HG02840 (cell line): Measurements from ENCODE around the gene SLC13A2.
"Not testable (repeated sequence)": the region's sequence is repeated elsewhere in the genome, so short reads cannot be mapped to it uniquely, and the experiment has no call there.

ENCODE experiments used
- ATAC-seq: cut with Tn5 transposase; IDR thresholded peaks from one replicate; pipeline ENCODE4 v1.9.1; 2021; ENCODE audit warnings: mild to moderate bottlenecking, moderate library complexity, moderate number of reproducible peaks; ENCODE audit not compliant: unreplicated experiment, low FRiP score

SLC13A2 gene, protein sequence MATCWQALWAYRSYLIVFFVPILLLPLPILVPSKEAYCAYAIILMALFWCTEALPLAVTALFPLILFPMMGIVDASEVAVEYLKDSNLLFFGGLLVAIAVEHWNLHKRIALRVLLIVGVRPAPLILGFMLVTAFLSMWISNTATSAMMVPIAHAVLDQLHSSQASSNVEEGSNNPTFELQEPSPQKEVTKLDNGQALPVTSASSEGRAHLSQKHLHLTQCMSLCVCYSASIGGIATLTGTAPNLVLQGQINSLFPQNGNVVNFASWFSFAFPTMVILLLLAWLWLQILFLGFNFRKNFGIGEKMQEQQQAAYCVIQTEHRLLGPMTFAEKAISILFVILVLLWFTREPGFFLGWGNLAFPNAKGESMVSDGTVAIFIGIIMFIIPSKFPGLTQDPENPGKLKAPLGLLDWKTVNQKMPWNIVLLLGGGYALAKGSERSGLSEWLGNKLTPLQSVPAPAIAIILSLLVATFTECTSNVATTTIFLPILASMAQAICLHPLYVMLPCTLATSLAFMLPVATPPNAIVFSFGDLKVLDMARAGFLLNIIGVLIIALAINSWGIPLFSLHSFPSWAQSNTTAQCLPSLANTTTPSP

DNA sequence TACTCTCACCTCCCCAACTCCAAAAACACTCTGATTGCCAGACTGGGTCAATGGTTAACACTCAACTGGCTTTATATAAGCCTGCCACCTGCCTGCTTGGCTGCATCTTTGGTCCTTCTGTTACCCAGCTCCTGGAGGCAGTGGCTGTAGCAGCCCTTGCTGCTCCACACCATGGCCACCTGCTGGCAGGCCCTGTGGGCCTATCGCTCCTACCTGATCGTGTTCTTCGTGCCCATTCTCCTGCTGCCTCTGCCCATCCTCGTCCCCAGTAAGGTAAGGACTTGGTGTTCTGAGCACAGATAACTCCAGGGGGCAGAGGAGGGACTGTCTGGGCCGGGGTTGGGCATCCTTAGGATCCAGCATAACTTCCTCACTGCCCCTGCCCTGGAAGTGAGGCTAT is at the start of gene SLC13A2:
SLC13A2 (plus strand) TSS at position 103 of the 400 bp plus-strand sequence; CDS start at position 172, 69 bp downstream.
- ATAC-seq: no peak

DNA sequence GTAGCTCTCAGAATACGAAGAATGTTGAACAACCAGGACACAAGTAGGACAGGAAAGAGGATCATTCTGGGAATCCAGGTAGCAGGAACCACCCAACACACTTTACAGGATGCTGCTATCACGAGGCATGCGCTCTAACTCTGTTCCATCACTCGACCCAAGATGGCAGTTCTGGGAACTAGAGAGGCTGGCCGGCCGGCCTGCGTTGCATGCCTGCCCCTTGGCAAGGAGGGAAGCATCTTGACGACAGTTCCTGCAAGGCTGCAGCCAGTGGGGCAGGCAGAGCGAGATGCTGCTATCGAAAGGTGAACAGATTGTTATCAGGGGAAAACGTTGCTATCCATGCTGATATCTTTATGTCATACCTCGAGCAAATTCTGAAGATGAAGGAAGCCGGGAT is 48.2 kb upstream of the SLC13A2 start:
- ATAC-seq: no peak

DNA sequence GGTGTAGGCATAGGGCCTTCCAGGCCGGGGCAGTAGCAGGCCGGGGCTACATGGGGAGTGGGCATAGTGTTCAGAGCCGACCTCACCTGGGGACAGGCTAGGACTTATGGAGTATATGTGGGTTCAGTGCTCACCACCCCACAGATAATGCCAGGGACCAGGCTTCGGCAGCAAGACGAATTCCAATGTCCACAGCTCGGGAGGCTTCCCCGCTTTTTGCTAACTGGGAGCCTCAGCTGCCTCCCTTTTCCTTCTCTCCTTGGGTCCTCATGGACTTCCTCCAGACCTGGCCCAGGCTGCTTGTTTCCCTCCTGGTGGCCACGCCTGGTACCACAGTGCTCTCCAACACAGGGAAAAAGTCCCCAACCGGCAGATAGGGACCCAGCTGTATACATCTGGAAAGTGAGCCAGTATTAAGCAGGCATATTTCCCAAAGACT is 47.3 kb upstream of the SLC13A2 start:
- ATAC-seq: no peak

DNA sequence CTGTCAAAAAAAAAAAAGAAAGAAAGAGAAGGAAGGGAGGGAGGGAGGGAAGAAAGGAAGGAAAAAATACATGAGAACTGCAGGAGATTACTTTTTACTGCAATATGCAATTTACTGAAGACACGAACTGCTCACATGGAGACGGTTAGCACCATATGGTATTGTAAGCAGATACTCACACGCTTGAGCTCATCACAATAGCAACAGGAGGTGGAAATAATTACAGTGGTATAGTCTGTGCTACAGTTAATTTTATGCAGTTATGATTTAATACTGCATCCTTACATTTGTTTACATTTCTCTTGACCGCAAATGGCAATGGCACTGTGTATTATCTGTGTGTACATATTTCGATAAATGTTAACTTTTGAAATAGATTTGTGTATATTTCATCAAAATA is 46.1 kb upstream of the SLC13A2 start:
- ATAC-seq: no peak

DNA sequence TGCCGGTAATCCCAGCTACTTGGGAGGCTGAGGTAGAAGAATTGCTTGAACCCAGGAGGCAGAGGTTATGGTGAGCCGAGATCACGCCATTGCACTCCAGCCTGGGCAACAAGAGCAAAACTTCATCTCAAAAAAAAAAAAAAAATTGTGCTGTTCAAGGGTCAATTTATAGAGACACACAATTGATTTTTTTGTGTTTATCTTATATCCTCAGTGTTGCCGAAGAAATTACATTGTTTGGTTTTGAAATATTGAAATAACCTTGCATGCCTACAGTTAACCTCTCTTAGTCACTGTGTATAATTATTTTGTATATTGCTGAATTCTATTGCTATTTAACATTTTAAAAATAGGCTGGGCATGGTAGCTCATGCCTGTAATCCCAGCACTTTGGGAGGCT is 45.5 kb upstream of the SLC13A2 start:
- ATAC-seq: not testable (repeated sequence)

DNA sequence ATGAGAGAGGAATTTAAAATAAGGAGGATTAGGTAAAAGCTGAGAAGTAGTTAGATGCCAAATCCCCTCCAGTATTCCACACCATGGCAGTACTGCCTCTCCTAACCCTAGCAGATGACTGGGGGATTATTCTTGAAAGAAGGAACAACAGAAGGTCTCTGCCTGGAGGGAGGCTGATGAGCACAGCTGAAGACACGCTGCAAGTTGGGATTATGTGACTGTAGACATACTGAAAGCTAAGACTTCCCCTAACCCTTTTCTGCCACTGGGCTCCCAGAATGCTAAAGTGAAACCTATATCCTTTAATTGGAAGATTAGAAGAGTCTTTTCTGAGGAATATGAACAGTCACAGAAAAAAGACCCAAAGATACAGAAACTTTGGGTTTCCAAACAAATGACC is 39.7 kb upstream of the SLC13A2 start:
- ATAC-seq: no peak

DNA sequence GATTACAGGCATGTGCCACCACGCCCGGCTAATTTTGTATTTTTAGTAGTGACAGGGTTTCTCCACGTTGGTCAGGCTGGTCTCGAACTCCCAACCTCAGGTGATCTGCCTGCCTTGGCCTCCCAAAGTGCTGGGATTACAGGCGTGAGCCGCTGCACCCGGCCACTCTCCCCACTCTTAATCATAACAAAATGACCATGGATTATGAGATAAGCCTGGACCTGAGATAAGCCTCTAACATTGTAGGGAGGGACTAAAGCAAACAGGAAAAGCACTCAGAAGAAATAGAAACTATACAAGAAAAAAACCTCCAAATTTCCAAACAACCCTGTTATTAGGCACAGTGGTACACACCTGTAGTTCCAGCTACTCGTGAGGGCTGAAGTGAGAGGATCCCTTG is 39.1 kb upstream of the SLC13A2 start:
- ATAC-seq: not testable (repeated sequence)

DNA sequence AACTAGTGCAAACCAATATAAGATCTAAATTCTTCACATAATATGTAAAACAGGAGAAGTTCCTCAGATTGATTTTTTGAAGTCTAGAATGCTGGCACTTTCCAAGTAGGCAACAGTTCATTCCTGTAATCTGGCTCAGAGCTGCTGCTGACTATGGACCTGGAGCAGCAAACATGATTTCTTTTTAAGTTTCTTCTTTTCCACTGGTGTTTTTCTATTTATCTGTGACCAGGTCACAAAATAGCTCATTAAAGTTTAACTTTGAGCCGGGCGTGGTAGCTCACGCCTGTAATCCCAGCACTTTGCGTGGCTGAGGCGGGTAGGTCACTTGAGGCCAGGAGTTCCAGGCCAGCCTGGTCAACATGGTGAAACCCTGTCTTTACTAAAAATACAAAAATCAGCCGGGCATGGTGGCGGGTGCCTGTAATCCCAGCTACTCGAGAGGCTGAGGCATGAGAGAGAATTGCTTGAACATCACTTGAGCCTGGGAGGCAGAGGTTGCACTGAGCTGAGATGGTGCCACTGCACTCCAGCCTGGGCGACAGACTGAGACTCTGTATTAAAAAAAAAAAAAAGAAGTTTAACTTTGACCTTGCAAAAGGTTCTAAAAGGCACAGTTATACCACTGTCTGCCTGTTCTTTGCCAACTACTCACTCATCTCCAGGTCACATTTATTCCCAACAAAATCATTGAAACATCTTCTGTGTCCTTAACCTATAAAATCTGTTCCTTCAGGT is 29.4 kb upstream of the SLC13A2 start:
- ATAC-seq: no peak

DNA sequence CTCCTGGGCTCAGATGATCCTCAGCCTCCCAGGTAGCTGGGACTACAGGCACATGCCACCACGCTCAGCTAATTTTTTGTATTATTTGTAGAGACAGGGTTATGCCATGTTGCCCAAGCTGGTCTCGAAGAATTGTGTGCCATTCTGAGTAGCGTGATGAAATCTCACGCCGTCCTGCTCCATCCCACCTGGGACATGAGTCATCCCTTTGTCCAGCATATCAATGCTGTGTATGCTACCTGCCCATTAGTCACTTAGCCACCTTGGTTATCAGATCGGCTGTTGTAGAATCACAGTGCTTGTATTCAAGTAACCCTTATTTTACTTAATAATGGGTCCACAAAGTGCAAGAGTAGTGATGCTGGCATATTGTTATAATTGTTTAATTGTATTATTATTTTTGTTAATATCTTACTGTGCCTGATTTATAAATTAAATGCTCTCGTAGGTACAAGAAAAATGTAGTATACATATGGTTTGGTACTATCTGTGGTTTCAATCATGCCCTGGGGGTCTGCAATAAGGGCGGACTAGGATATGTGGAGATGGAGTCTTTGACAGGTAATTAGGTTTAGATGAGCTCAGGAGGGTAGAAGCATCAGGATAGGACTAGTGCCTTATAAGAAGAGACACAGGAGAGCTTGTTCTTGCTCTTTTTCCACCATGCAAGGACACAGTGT is 26.6 kb upstream of the SLC13A2 start:
- no peak for ATAC-seq

DNA sequence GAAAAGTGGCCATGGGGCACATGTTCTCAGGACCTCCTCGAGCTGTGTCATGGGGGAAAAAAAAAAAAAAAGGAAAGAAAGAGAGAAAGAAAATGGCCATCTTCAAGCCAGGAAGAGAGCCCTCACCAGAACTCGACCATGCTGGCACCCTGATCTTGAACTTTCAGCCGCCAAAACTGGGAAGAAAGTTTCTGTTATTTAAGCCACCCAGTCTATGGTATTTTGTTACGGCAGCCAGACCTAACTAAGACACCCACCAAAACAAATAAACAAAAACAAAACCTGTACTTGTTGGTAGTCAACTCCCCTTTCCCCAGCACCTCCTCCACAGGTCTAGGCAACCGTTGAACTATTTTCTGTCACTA is 26.1 kb upstream of the SLC13A2 start:
- no peak for ATAC-seq

DNA sequence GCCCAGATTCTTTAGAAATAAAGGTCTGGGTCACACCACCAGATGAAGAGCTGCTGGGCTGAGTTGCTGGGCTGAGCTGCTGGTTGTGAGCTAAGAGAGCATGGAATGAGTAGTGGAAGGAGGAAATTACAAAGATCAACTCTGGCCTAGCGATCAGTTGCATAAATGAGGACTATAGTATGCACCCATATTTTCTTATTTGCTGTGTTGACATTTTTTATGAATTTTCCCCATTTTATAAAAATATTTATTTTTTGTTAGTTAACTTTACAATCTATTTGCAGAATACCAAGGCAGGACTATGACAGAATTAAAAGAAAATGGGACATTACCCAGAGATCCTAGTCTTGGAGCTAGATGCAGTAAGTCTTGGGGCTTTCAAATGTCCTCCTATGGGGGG is 23.6 kb upstream of the SLC13A2 start:
- no peak for ATAC-seq

DNA sequence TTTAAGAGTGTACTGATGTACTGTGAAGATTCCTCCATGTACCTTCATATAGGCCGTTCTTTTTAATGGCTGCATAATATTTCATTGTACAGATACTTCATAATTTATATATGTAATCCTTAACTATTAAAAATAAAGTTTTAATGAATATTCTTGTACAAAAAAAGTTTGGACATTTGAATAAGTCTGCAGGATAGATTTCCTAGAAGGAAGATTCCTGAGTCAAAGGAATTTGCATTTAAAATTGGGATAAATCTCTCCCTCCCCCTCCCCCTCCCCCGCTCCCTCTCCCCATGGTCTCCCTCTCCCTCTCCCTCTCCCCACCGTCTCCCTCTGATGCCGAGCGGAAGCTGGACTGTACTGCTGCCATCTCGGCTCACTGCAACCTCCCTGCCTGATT is 15.6 kb upstream of the SLC13A2 start:
- ATAC-seq: no peak

DNA sequence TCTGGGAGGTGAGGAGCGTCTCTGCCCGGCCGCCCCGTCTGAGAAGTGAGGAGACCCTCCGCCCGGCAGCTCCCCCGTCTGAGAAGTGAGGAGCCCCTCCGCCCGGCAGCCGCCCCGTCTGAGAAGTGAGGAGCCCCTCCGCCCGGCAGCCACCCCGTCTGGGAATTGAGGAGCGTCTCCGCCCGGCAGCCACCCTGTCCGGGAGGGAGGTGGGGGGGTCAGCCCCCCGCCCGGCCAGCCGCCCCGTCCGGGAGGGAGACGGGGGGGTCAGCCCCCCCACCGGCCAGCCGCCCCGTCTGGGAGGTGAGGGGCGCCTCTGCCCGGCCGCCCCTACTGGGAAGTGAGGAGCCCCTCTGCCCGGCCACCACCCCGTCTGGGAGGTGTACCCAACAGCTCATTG is 14.6 kb upstream of the SLC13A2 start:
- not testable (repeated sequence) for ATAC-seq

DNA sequence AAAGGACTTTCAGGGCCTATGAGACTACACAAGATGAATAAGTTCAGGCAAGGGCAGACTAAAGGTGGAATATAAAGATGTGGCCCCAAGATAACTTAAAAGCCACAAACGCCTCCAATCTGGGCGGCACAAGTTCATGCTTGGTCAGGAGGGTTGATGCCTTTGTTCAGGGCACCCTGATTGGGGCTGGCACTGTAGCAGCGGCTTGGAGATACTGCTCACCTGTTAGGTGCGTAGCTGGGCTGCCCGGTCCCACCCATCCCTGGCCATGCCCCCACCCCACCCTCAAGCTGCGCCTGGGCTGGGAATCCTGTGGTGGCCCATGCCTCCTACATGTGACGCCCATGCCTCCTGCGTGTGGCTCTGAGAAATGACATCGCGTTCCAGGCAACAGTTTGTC is 12.5 kb upstream of the SLC13A2 start:
- no peak for ATAC-seq

DNA sequence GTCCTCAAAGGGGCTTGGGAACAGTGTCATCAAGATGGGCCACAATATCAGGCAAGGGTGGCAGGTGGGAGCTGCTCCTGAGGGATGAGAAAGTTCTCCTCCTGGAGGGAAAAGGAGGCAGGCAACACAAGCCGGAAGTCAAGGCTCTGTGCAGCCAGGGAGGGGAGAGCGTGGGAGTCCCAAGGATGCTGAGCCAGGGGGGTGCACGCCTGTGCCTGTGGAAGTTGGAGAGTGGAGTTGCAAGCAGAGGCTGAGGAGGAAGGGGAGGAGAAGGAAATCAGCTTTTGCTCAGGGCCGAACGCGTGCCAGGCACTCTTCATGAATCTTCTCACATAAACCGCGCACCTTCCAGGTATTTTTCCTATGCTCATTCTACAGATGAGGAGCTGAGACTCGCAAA is 7.4 kb upstream of the SLC13A2 start:
- no peak for ATAC-seq

DNA sequence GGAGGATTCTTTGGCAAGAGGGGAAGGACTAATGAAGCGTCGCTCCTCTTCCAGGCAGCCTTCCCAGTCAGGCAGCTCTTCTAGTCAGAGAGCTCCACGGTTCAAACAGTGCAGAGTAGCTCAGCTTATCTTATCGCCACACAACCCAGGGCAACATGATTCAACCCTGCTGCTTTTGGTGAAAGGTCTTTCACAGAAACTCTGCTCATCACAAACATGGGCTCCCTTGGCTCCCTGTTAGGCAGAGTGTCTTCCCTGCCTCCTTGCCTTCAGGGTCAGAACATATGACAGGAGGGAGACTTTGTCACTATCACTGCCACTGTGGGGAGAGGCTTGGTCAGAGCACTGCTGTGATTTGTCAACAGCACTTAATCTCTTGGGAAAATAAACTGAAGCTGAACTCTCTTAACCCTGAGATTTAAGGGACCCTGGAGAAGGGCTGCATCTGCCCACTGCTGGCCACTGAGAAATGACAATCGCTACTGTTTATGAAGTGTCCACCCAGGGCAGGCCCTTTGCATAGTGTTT is 6.9 kb upstream of the SLC13A2 start:
- ATAC-seq: no peak

DNA sequence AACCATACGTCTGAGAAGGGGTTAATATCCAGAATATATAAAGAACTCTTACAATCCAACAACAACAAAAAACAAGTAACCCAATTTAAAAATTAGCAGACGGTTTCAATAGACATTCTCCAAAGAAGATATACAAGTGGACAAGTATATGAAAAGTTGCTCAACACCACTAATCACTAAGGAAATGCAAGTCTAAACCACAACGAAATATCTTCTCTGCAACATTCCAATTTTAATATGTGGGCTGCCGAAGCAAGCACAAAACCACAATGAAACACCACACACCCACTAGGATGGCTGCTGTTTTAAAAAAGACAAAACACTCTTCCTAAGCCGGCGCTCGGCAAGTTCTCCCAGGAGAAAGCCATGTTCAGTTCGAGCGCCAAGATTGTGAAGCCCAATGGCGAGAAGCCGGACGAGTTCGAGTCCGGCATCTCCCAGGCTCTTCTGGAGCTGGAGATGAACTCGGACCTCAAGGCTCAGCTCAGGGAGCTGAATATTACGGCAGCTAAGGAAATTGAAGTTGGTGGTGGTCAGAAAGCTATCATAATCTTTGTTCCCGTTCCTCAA is 5.9 kb upstream of the SLC13A2 start:
- no peak for ATAC-seq

DNA sequence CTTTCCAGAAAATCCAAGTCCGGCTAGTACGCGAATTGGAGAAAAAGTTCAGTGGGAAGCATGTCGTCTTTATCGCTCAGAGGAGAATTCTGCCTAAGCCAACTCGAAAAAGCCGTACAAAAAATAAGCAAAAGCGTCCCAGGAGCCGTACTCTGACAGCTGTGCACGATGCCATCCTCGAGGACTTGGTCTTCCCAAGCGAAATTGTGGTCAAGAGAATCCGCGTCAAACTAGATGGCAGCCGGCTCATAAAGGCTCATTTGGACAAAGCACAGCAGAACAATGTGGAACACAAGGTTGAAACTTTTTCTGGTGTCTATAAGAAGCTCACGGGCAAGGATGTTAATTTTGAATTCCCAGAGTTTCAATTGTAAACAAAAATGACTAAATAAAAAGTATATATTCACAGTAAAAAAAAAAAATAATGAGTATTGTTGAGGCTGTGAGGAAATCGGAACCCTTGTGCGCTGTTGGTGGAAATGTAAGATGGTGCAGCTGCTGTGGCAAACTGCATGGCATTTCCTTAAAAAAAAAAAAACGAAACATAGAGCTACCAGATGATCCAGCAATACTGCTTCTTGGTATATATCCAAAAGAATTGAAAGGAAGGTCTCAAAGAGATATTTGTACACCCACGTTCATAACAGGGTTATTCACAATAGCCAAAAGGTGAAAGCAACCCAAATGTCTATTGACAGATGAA is 5.3 kb upstream of the SLC13A2 start:
- ATAC-seq: not testable (repeated sequence)

DNA sequence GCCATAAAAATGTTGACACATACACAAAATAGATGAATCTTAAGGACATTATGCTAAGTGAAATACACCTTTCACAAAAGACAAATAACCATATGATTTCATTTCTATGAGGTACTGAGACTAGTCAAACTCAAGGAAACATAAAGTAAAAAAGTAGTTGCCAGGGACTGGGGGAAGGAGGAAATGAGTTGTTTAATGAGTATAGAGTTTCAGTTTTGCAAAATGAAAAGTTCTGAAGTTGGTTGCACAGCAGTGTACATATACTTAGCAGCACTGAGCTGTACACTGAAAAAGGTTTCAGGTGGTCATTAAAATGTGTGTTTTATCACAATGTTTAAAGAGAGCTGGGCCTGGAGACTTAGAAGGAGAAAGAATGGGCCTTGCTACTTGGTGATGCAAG is 4.7 kb upstream of the SLC13A2 start:
- no peak for ATAC-seq

DNA sequence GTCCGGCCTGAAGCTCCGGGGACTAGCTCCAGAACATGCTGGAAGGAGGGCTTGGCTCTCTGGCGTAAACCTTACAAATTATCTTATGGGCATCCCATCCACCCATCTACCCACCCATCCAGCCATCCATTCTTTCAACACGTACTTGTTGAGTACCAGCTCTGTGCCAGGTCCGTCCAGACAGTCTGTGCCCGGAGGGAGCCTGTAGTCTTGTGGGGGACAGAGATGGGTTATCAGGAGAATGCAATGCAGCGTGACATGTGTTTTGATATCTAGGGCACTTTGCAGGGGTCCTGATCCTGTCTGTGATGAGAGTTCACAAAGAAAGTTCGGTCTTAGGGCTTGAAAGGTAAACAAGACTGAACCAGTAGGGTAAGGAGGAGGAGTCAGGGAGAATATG is 4.1 kb upstream of the SLC13A2 start:
- no peak for ATAC-seq
